ENCODE results near the gene USP53.

DNA sequence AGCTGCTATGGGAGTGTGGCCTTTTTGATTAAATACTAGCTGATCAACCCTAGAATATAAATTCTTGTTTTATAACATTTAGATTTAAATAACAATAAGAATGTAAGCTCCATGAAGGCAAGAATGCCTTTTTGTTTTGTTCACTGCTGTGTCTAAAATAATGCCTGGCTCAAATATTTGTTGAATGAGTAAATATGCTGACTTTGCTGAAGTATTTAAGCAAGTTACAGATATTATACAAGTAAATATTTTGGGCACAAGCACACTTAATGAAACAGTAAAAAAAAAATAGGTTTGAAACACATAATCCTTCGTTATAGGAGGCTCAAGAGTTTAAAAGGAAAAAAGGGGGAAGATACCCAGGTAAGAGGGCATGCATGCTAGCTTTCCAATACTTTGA lies 85.3 kb downstream of the USP53 start:
- TF ChIP-seq ESRRA (CRISPR knock-in tag; IDR thresholded peaks at IDR 0.05; ENCODE audit: borderline replicate concordance) = no peak
- TF ChIP-seq, protein P1, sequence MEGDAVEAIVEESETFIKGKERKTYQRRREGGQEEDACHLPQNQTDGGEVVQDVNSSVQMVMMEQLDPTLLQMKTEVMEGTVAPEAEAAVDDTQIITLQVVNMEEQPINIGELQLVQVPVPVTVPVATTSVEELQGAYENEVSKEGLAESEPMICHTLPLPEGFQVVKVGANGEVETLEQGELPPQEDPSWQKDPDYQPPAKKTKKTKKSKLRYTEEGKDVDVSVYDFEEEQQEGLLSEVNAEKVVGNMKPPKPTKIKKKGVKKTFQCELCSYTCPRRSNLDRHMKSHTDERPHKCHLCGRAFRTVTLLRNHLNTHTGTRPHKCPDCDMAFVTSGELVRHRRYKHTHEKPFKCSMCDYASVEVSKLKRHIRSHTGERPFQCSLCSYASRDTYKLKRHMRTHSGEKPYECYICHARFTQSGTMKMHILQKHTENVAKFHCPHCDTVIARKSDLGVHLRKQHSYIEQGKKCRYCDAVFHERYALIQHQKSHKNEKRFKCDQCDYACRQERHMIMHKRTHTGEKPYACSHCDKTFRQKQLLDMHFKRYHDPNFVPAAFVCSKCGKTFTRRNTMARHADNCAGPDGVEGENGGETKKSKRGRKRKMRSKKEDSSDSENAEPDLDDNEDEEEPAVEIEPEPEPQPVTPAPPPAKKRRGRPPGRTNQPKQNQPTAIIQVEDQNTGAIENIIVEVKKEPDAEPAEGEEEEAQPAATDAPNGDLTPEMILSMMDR (IDR thresholded peaks at IDR 0.05) = no peak
- TF ChIP-seq, protein P2, sequence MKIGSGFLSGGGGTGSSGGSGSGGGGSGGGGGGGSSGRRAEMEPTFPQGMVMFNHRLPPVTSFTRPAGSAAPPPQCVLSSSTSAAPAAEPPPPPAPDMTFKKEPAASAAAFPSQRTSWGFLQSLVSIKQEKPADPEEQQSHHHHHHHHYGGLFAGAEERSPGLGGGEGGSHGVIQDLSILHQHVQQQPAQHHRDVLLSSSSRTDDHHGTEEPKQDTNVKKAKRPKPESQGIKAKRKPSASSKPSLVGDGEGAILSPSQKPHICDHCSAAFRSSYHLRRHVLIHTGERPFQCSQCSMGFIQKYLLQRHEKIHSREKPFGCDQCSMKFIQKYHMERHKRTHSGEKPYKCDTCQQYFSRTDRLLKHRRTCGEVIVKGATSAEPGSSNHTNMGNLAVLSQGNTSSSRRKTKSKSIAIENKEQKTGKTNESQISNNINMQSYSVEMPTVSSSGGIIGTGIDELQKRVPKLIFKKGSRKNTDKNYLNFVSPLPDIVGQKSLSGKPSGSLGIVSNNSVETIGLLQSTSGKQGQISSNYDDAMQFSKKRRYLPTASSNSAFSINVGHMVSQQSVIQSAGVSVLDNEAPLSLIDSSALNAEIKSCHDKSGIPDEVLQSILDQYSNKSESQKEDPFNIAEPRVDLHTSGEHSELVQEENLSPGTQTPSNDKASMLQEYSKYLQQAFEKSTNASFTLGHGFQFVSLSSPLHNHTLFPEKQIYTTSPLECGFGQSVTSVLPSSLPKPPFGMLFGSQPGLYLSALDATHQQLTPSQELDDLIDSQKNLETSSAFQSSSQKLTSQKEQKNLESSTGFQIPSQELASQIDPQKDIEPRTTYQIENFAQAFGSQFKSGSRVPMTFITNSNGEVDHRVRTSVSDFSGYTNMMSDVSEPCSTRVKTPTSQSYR (CRISPR knock-in tag; IDR thresholded peaks at IDR 0.05) = no peak
- no peak for TF ChIP-seq SP1 (CRISPR knock-in tag; conservative IDR thresholded peaks at IDR 0.05)
- TF ChIP-seq, protein P3, sequence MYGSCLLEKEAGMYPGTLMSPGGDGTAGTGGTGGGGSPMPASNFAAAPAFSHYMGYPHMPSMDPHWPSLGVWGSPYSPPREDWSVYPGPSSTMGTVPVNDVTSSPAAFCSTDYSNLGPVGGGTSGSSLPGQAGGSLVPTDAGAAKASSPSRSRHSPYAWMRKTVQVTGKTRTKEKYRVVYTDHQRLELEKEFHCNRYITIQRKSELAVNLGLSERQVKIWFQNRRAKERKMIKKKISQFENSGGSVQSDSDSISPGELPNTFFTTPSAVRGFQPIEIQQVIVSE (CRISPR knock-in tag; IDR thresholded peaks at IDR 0.05; ENCODE audit: borderline replicate concordance) = no peak
- TF ChIP-seq, protein P4, sequence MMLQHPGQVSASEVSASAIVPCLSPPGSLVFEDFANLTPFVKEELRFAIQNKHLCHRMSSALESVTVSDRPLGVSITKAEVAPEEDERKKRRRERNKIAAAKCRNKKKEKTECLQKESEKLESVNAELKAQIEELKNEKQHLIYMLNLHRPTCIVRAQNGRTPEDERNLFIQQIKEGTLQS (CRISPR knock-in tag; conservative IDR thresholded peaks at IDR 0.05) = no peak
- TF ChIP-seq, protein P5, sequence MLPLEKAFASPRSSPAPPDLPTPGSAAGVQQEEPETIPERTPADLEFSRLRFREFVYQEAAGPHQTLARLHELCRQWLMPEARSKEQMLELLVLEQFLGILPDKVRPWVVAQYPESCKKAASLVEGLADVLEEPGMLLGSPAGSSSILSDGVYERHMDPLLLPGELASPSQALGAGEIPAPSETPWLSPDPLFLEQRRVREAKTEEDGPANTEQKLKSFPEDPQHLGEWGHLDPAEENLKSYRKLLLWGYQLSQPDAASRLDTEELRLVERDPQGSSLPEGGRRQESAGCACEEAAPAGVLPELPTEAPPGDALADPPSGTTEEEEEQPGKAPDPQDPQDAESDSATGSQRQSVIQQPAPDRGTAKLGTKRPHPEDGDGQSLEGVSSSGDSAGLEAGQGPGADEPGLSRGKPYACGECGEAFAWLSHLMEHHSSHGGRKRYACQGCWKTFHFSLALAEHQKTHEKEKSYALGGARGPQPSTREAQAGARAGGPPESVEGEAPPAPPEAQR (CRISPR knock-in tag; IDR thresholded peaks at IDR 0.05) = no peak
- TF ChIP-seq, protein P6, sequence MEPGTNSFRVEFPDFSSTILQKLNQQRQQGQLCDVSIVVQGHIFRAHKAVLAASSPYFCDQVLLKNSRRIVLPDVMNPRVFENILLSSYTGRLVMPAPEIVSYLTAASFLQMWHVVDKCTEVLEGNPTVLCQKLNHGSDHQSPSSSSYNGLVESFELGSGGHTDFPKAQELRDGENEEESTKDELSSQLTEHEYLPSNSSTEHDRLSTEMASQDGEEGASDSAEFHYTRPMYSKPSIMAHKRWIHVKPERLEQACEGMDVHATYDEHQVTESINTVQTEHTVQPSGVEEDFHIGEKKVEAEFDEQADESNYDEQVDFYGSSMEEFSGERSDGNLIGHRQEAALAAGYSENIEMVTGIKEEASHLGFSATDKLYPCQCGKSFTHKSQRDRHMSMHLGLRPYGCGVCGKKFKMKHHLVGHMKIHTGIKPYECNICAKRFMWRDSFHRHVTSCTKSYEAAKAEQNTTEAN (CRISPR knock-in tag; IDR thresholded peaks at IDR 0.05) = no peak
- no peak for TF ChIP-seq NR2C2 (CRISPR knock-in tag; IDR thresholded peaks at IDR 0.05)
- TF ChIP-seq, protein P7, sequence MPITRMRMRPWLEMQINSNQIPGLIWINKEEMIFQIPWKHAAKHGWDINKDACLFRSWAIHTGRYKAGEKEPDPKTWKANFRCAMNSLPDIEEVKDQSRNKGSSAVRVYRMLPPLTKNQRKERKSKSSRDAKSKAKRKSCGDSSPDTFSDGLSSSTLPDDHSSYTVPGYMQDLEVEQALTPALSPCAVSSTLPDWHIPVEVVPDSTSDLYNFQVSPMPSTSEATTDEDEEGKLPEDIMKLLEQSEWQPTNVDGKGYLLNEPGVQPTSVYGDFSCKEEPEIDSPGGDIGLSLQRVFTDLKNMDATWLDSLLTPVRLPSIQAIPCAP (CRISPR knock-in tag; IDR thresholded peaks at IDR 0.05) = no peak
- TF ChIP-seq, protein P8, sequence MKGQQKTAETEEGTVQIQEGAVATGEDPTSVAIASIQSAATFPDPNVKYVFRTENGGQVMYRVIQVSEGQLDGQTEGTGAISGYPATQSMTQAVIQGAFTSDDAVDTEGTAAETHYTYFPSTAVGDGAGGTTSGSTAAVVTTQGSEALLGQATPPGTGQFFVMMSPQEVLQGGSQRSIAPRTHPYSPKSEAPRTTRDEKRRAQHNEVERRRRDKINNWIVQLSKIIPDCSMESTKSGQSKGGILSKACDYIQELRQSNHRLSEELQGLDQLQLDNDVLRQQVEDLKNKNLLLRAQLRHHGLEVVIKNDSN (CRISPR knock-in tag; IDR thresholded peaks at IDR 0.05) = no peak
